Measurements from ENCODE around the gene SALL3. TPM values are rescaled to one million over a fixed set of nuclear protein-coding genes. Genes with fewer than 3 reads are reported as not detected.

The SALL3 gene
- total and polyA plus RNA-seq, 2 experiments from 2014 or later, result 16.9 to 39.8 TPM

- TF ChIP-seq ZNF462 (CRISPR knock-in tag; IDR thresholded peaks at IDR 0.05) (no peak), EZH2 (IDR thresholded peaks at IDR 0.05; ENCODE audit: low read depth, unreplicated experiment) (no peak), ETS1 (IDR thresholded peaks at IDR 0.05) (no peak)
Observed at GRCh38 chr18:78939105-78939504, 40.5 kb upstream of the SALL3 start (continued).

- Histone ChIP-seq H4K20me1 (replicated peaks; ENCODE audit: insufficient read depth) (no peaks in the 10 kb centered on the region), H3K4me1 (ENCODE audit: insufficient read depth) (no peaks in the 10 kb centered on the region), H3K27me3 (ENCODE audit: insufficient read depth) (no peaks in the 10 kb centered on the region), H3K4me2 (no peak overlapping the region), H3F3A (replicated peaks; ENCODE audit: low read depth) (no peaks in the 10 kb centered on the region), H2AFZ (no peak overlapping the region), H3K36me3 (ENCODE audit: insufficient read depth) (no peaks in the 10 kb centered on the region), H3K79me2 (replicated peaks; ENCODE audit: insufficient read depth) (no peaks in the 10 kb centered on the region), H3K4me3 (no peak overlapping the region), H3K27ac (ENCODE audit: low read depth) (no peak overlapping the region), H3K9me2 (ENCODE audit: insufficient read depth) (no peaks in the 10 kb centered on the region)
- no peak overlapping the region for H3K4me3 Mint-ChIP-seq
- peaks cover 1% of the 10 kb centered on the region; the same call in 2 of the 3 replicates for H3K4me1 Mint-ChIP-seq
- peaks cover 92% of the 10 kb centered on the region for H3K9me3 Mint-ChIP-seq
- DNase-seq (ENCODE audit: low spot score) (no peak), ATAC-seq (no peak)
- peaks cover under 1% of the 10 kb centered on the region for H3K27me3 Mint-ChIP-seq (ENCODE audit: insufficient read depth, low read depth, poor library complexity)
- H3K36me3 Mint-ChIP-seq (ENCODE audit: low read depth), result peaks cover 32% of the 10 kb centered on the region
- H3K27ac Mint-ChIP-seq, result no peak overlapping the region
- TF ChIP-seq ETS1 (IDR thresholded peaks at IDR 0.05), result no peak
- TF ChIP-seq STAT1 (IDR thresholded peaks at IDR 0.05; ENCODE audit: unreplicated experiment), result no peak
- TF ChIP-seq CREB1 (CRISPR knock-in tag; IDR thresholded peaks at IDR 0.05; ENCODE audit: low read depth), result no peak
- TF ChIP-seq EZH2 (IDR thresholded peaks at IDR 0.05; ENCODE audit: low read depth, unreplicated experiment), result no peak
- TF ChIP-seq ZNF462 (CRISPR knock-in tag; IDR thresholded peaks at IDR 0.05), result no peak
Observed at GRCh38 chr18:78939734-78940494, 39.7 kb upstream of the SALL3 start.

All from GM23338 (cell line).